B cell (primary cell): ENCODE results near the gene IL34. TPM values are rescaled to one million over a fixed set of nuclear protein-coding genes. Genes with fewer than 3 reads are reported as not detected.

Source experiments
- ATAC-seq: fragments of 200-7000 bp; cut with Tn5 transposase; one replicate; pipeline ENCODE4 v1.10.0; 2021; ENCODE audit warnings: low read depth, mild to moderate bottlenecking, moderate number of reproducible peaks, moderate library complexity
- CTCF ChIA-PET: fragments of 350-600 bp; sonication (Branson Sonifier 250); formaldehyde crosslinking; loops from one replicate; lab custom pipeline; 2021; ENCODE audit warnings: antibody characterized with exemption, inconsistent platforms; lab: Charles Lee
- POLR2A ChIA-PET: fragments of 350-600 bp; sonication (Branson Sonifier 250); formaldehyde crosslinking; loops from one replicate; lab custom pipeline; 2021; ENCODE audit warnings: antibody characterized with exemption; lab: Charles Lee
- DNase-seq: peaks from one replicate; pipeline ENCODE4 v3.0.0; 2013
- H2AFZ ChIP-seq: 2 replicates; pipeline ENCODE4 v1.6.1; 2012; ENCODE audit warnings: mild to moderate bottlenecking, low read depth, low read length; ENCODE audit not compliant: insufficient read depth, poor library complexity, severe bottlenecking
- H3K27ac ChIP-seq, 2 donors: 1 replicate in 1 of 2; 2 replicates in 1 of 2; pipeline ENCODE4 v1.5.1; 2012 to 2013; ENCODE audit warnings: low read length in 2 of 2, mild to moderate bottlenecking in 2 of 2, moderate library complexity in 1 of 2
- H3K27me3 ChIP-seq, 4 experiments: fragments of 200-600 bp in 1 of 4; sonication (generic) in 1 of 4; replicated peaks in 1 of 4; 1 replicate in 2 of 4; 2 replicates in 2 of 4; pipeline versions ENCODE4 v1.6.1 to v1.7.0; 2013 to 2016; ENCODE audit warnings: low read length in 3 of 4, mild to moderate bottlenecking in 2 of 4, mixed read lengths in 1 of 4, moderate library complexity in 1 of 4; ENCODE audit not compliant: insufficient read depth in 4 of 4, control insufficient read depth in 3 of 4; ENCODE audit errors: control extremely low read depth in 1 of 4
- H3K36me3 ChIP-seq, 2 experiments: replicated peaks in 1 of 2; 1 replicate in 1 of 2; 2 replicates in 1 of 2; pipeline versions ENCODE4 v1.6.1 to v1.7.1; 2013; ENCODE audit warnings: low read length in 1 of 2; ENCODE audit not compliant: insufficient read depth in 2 of 2, control insufficient read depth in 1 of 2; ENCODE audit errors: control extremely low read depth in 1 of 2, extremely low read depth in 1 of 2
- H3K4me1 ChIP-seq, 2 donors: fragments of 200-600 bp in 1 of 2; sonication (generic) in 1 of 2; 1 replicate in 1 of 2; 2 replicates in 1 of 2; pipeline versions ENCODE4 v1.5.1 to v1.6.1; 2013 to 2017; ENCODE audit warnings: low read length in 2 of 2; ENCODE audit not compliant: control insufficient read depth in 2 of 2, insufficient read depth in 2 of 2
- H3K4me2 ChIP-seq: replicated peaks from 2 replicates; pipeline ENCODE3; 2012; ENCODE audit warnings: mild to moderate bottlenecking, low read depth, low read length; ENCODE audit not compliant: poor library complexity, severe bottlenecking
- H3K4me3 ChIP-seq, 5 experiments: fragments of 200-600 bp in 1 of 5; sonication (generic) in 1 of 5; 1 replicate in 3 of 5; 2 replicates in 2 of 5; pipeline versions ENCODE4 v1.5.1 to v1.7.0; 2011 to 2016; ENCODE audit warnings: low read length in 4 of 5, mild to moderate bottlenecking in 4 of 5, low read depth in 2 of 5, control low read depth in 1 of 5, moderate library complexity in 1 of 5; ENCODE audit not compliant: insufficient read depth in 1 of 5; ENCODE audit errors: control extremely low read depth in 1 of 5, extremely low read depth in 1 of 5
- H3K79me2 ChIP-seq: fragments of 200-600 bp; sonication (generic); one replicate; pipeline ENCODE4 v1.6.0; 2016; ENCODE audit warnings: low read length; ENCODE audit not compliant: control insufficient read depth, insufficient read depth
- H3K9ac ChIP-seq: fragments of 200-600 bp; sonication (generic); 2 replicates; pipeline ENCODE4 v1.6.1; 2017; ENCODE audit warnings: mild to moderate bottlenecking, low read length, moderate library complexity
- H3K9me3 ChIP-seq, 3 donors: one replicate each; pipeline versions ENCODE4 v1.6.1 to v1.7.1; 2013; ENCODE audit warnings: low read length in 2 of 3; ENCODE audit not compliant: control insufficient read depth in 2 of 3, insufficient read depth in 1 of 3; ENCODE audit errors: control extremely low read depth in 1 of 3
- H4K20me1 ChIP-seq: 2 replicates; pipeline ENCODE4 v1.6.0; 2012; ENCODE audit warnings: mild to moderate bottlenecking, low read length; ENCODE audit not compliant: insufficient read depth, control insufficient read depth, poor library complexity, severe bottlenecking
- H3K27ac Mint-ChIP-seq: one replicate; pipeline ENCODE4 v1.8.0; 2021; ENCODE audit warnings: mixed read lengths
- H3K27me3 Mint-ChIP-seq: one replicate; pipeline ENCODE4 v1.8.0; 2021; ENCODE audit warnings: mixed read lengths
- H3K4me1 Mint-ChIP-seq: one replicate; pipeline ENCODE4 v1.8.0; 2021; ENCODE audit warnings: mixed read lengths
- H3K4me3 Mint-ChIP-seq: one replicate; pipeline ENCODE4 v1.8.0; 2021; ENCODE audit warnings: mixed read lengths
- H3K9me3 Mint-ChIP-seq: one replicate; pipeline ENCODE4 v1.8.0; 2022; ENCODE audit warnings: mixed read lengths; ENCODE audit not compliant: insufficient read depth
- CTCF ChIP-seq: fragments of 200-600 bp; IDR thresholded peaks from one replicate; pipeline ENCODE4 v1.8.0; 2022; ENCODE audit warnings: antibody characterized with exemption, mild to moderate bottlenecking
- EZH2 ChIP-seq: IDR thresholded peaks from 2 replicates; pipeline ENCODE4 v1.6.1; 2012; ENCODE audit warnings: borderline replicate concordance, low read depth, mild to moderate bottlenecking, moderate library complexity, low read length; ENCODE audit not compliant: insufficient read depth, poor library complexity, severe bottlenecking
- WGBS: methylation state at CpG from one replicate; pipeline ENCODE4 v1.1.5; 2013; ENCODE audit warnings: missing lambda C conversion rate; ENCODE audit not compliant: insufficient coverage; 5-methylcytosine and 5-hydroxymethylcytosine counted together
- intact Hi-C: fragments of 100-400 bp; cut with micrococcal nuclease; formaldehyde crosslinking; loops from one replicate; pipeline ENCODE4 v1.10.0; 2022
- polyA plus RNA-seq: library from polyadenylated mRNA; depleted of rRNA; stranded (reverse); fragments of >200 nt; gene quantifications from 2 replicates; pipeline ENCODE4 v1.2.3, GENCODE V29; 2012
- total RNA-seq, 2 donors: library from RNA; stranded (reverse); fragments of 120-200 nt in 1 of 2; gene quantifications; 1 replicate in 1 of 2; 2 replicates in 1 of 2; pipeline versions ENCODE4 v1.2.3 to v1.2.4, GENCODE V29; 2013 to 2022

Gene IL34
- total and polyA plus RNA-seq, 2 donors (not counting 1 experiment from before 2014, with no cell fraction given), result 0.09 TPM; not detected in 1

GRCh38 chr16:70611785-70612303 is 34.5 kb upstream of the IL34 start:
- CTCF ChIA-PET, result no interaction called here
- TF ChIP-seq EZH2 (no peak), CTCF (no peak)
- DNase-seq, result no peak
- Histone ChIP-seq H3K36me3 (no peaks in the 10 kb centered on the region), H3K9me3 (no peaks in the 10 kb centered on the region), H3K79me2 (no peaks in the 10 kb centered on the region), H3K4me2 (no peak overlapping the region), H3K4me3 (no peak overlapping the region), H3K27ac (no peak overlapping the region), H3K27me3 (no peaks in the 10 kb centered on the region), H4K20me1 (no peaks in the 10 kb centered on the region), H3K4me1 (no peaks in the 10 kb centered on the region), H3K9ac (no peak overlapping the region), H2AFZ (no peak overlapping the region)
- WGBS, result 90% methylated on average over 3 of the region's 4 CpGs
- POLR2A ChIA-PET, result no interaction called here
- intact Hi-C loops, result no loop called here
- ATAC-seq, result no peak
- H3K27ac Mint-ChIP-seq, result no peak overlapping the region
- H3K27me3 Mint-ChIP-seq, result peaks cover 6% of the 10 kb centered on the region
- no peak overlapping the region for H3K4me3 Mint-ChIP-seq
- H3K9me3 Mint-ChIP-seq, result no peaks in the 10 kb centered on the region
- no peaks in the 10 kb centered on the region for H3K4me1 Mint-ChIP-seq

- H4K20me1 ChIP-seq, result no peaks in the 10 kb centered on the region
- Mint-ChIP-seq H3K27me3 (peaks cover 3% of the 10 kb centered on the region), H3K27ac (no peak overlapping the region), H3K4me1 (no peaks in the 10 kb centered on the region), H3K9me3 (no peaks in the 10 kb centered on the region), H3K4me3 (no peak overlapping the region)
- H3K36me3 ChIP-seq, result no peaks in the 10 kb centered on the region
- ChIA-PET CTCF (no interaction called here), POLR2A (no interaction called here)
- H3K27ac ChIP-seq, result no peak overlapping the region
- H3K79me2 ChIP-seq, result no peaks in the 10 kb centered on the region
- H3K4me2 ChIP-seq, result no peak overlapping the region
- WGBS, result 90% methylated on average over 7 of the region's 8 CpGs
- no peaks in the 10 kb centered on the region for H3K4me1 ChIP-seq
- DNase-seq (no peak), ATAC-seq (no peak)
- no peak overlapping the region for H3K4me3 ChIP-seq
- no peak overlapping the region for H2AFZ ChIP-seq
- no peak for TF ChIP-seq CTCF
- no peak for TF ChIP-seq EZH2
- intact Hi-C loops, result no loop called here
- H3K27me3 ChIP-seq, result no peaks in the 10 kb centered on the region
- no peak overlapping the region for H3K9ac ChIP-seq
- H3K9me3 ChIP-seq, result no peaks in the 10 kb centered on the region
These were observed 33.4 kb upstream of the IL34 start for GRCh38 chr16:70612931-70613330.
